Measurements from ENCODE around the gene ZC3H14. TPM values are rescaled to one million over a fixed set of nuclear protein-coding genes. Genes with fewer than 3 reads are reported as not detected.

The ZC3H14 gene
- total RNA-seq, 5 donors from 2014 or later (not counting 1 experiment from before 2014, with no cell fraction given) = 32.2 to 50.6 (median 40.1) TPM

- no peak for DNase-seq
- Histone ChIP-seq H3K36me3 (ENCODE audit: control insufficient read depth in 2 of 2, extremely low read depth in 1 of 2, insufficient read depth in 1 of 2, low read length in 1 of 2) (no peaks in the 10 kb centered on the region), H3K27me3 (replicated peaks in 1 of 2; ENCODE audit: control insufficient read depth in 2 of 2, extremely low read depth in 1 of 2, insufficient read depth in 2 of 2, low read length in 1 of 2) (peaks cover 0 to 3% of the 10 kb centered on the region in 2 experiments), H3K4me3 (ENCODE audit: control insufficient read depth in 1 of 2, extremely low read depth in 1 of 2, low read length in 1 of 2) (no peak overlapping the region), H3K9me3 (no peaks in the 10 kb centered on the region), H3K27ac (ENCODE audit: low read length) (no peak overlapping the region), H3K4me1 (ENCODE audit: control insufficient read depth in 1 of 2, extremely low read depth in 1 of 2, insufficient read depth in 2 of 2, low read length in 2 of 2) (no peaks in the 10 kb centered on the region)
- CTCF ChIA-PET = no interaction called here
- no peak for ATAC-seq (replicated peaks in 1 of 4)
- POLR2A ChIA-PET = no interaction called here
- Mint-ChIP-seq H3K36me3 (no peaks in the 10 kb centered on the region), H3K4me1 (no peaks in the 10 kb centered on the region), H3K27ac (no peak overlapping the region), H3K9me3 (no peaks in the 10 kb centered on the region), H3K27me3 (peaks cover 7 to 10% of the 10 kb centered on the region in 2 donors), H3K4me3 (no peak overlapping the region)
- no CpG with 5 or more reads among the region's 1 CpG for WGBS (ENCODE audit: insufficient coverage)
Observed at GRCh38 chr14:88541324-88541723, 21.5 kb upstream of the ZC3H14 start.

- peaks cover 0 to 3% of the 10 kb centered on the region in 2 experiments for H3K27me3 ChIP-seq (replicated peaks in 1 of 2; ENCODE audit: control insufficient read depth in 2 of 2, extremely low read depth in 1 of 2, insufficient read depth in 2 of 2, low read length in 1 of 2)
- no peak for DNase-seq
- no peak overlapping the region for H3K27ac Mint-ChIP-seq
- H3K9me3 ChIP-seq = no peaks in the 10 kb centered on the region
- WGBS (ENCODE audit: insufficient coverage) = 90% methylated on average over 2 of the region's 6 CpGs
- H3K27ac ChIP-seq (ENCODE audit: low read length) = no peak overlapping the region
- no peaks in the 10 kb centered on the region for H3K36me3 ChIP-seq (ENCODE audit: control insufficient read depth in 2 of 2, extremely low read depth in 1 of 2, insufficient read depth in 1 of 2, low read length in 1 of 2)
- no peaks in the 10 kb centered on the region for H3K4me1 ChIP-seq (ENCODE audit: control insufficient read depth in 1 of 2, extremely low read depth in 1 of 2, insufficient read depth in 2 of 2, low read length in 2 of 2)
- no peak overlapping the region for H3K4me3 Mint-ChIP-seq
- ATAC-seq (replicated peaks in 1 of 4) = no peak
- H3K27me3 Mint-ChIP-seq = peaks cover 7 to 10% of the 10 kb centered on the region in 2 donors
- no peaks in the 10 kb centered on the region for H3K4me1 Mint-ChIP-seq
- no peaks in the 10 kb centered on the region for H3K9me3 Mint-ChIP-seq
- CTCF ChIA-PET = no interaction called here
- H3K36me3 Mint-ChIP-seq = no peaks in the 10 kb centered on the region
- H3K4me3 ChIP-seq (ENCODE audit: control insufficient read depth in 1 of 2, extremely low read depth in 1 of 2, low read length in 1 of 2) = no peak overlapping the region
- POLR2A ChIA-PET = no interaction called here
Observed at GRCh38 chr14:88542857-88543795, 19.7 kb upstream of the ZC3H14 start.

GRCh38 chr14:88545256-88545655 lies 17.6 kb upstream of the ZC3H14 start:
- H3K27me3 Mint-ChIP-seq = peaks cover 5 to 6% of the 10 kb centered on the region in 2 donors
- Histone ChIP-seq H3K4me1 (ENCODE audit: control insufficient read depth in 1 of 2, extremely low read depth in 1 of 2, insufficient read depth in 2 of 2, low read length in 2 of 2) (no peaks in the 10 kb centered on the region), H3K4me3 (ENCODE audit: control insufficient read depth in 1 of 2, extremely low read depth in 1 of 2, low read length in 1 of 2) (no peak overlapping the region), H3K9me3 (no peaks in the 10 kb centered on the region), H3K36me3 (ENCODE audit: control insufficient read depth in 2 of 2, extremely low read depth in 1 of 2, insufficient read depth in 1 of 2, low read length in 1 of 2) (no peaks in the 10 kb centered on the region), H3K27me3 (replicated peaks in 1 of 2; ENCODE audit: control insufficient read depth in 2 of 2, extremely low read depth in 1 of 2, insufficient read depth in 2 of 2, low read length in 1 of 2) (peaks cover 0 to 6% of the 10 kb centered on the region in 2 experiments), H3K27ac (ENCODE audit: low read length) (no peak overlapping the region)
- ATAC-seq (replicated peaks in 1 of 4) = no peak
- H3K4me1 Mint-ChIP-seq = no peaks in the 10 kb centered on the region
- no peaks in the 10 kb centered on the region for H3K36me3 Mint-ChIP-seq
- ChIA-PET CTCF (no interaction called here), POLR2A (no interaction called here)
- H3K27ac Mint-ChIP-seq = no peak overlapping the region
- 89% methylated on average over 2 of the region's 3 CpGs for WGBS (ENCODE audit: insufficient coverage)
- DNase-seq = no peak
- H3K9me3 Mint-ChIP-seq = no peaks in the 10 kb centered on the region
- no peak overlapping the region for H3K4me3 Mint-ChIP-seq

GRCh38 chr14:88546621-88547385 lies 16.0 kb upstream of the ZC3H14 start:
- DNase-seq = no peak
- POLR2A ChIA-PET = no interaction called here
- Mint-ChIP-seq H3K27ac (no peak overlapping the region), H3K36me3 (no peaks in the 10 kb centered on the region), H3K4me1 (peaks cover 0 to 1% (median 1%) of the 10 kb centered on the region in 3 donors), H3K27me3 (peaks cover 13 to 21% of the 10 kb centered on the region in 2 donors), H3K9me3 (no peaks in the 10 kb centered on the region), H3K4me3 (no peak overlapping the region)
- Histone ChIP-seq H3K27me3 (replicated peaks in 1 of 2; ENCODE audit: control insufficient read depth in 2 of 2, extremely low read depth in 1 of 2, insufficient read depth in 2 of 2, low read length in 1 of 2) (peaks cover 0 to 15% of the 10 kb centered on the region in 2 experiments), H3K9me3 (no peaks in the 10 kb centered on the region), H3K36me3 (ENCODE audit: control insufficient read depth in 2 of 2, extremely low read depth in 1 of 2, insufficient read depth in 1 of 2, low read length in 1 of 2) (no peaks in the 10 kb centered on the region), H3K4me1 (ENCODE audit: control insufficient read depth in 1 of 2, extremely low read depth in 1 of 2, insufficient read depth in 2 of 2, low read length in 2 of 2) (peaks cover 0 to 7% of the 10 kb centered on the region in 2 experiments), H3K27ac (ENCODE audit: low read length) (no peak overlapping the region), H3K4me3 (ENCODE audit: control insufficient read depth in 1 of 2, extremely low read depth in 1 of 2, low read length in 1 of 2) (no peak overlapping the region)
- WGBS (ENCODE audit: insufficient coverage) = no CpG with 5 or more reads among the region's 4 CpGs
- no peak for ATAC-seq (replicated peaks in 1 of 4)
- CTCF ChIA-PET = no interaction called here

- Mint-ChIP-seq H3K9me3 (no peaks in the 10 kb centered on the region), H3K4me3 (no peak overlapping the region), H3K27me3 (peaks cover 17 to 26% of the 10 kb centered on the region in 2 donors), H3K36me3 (no peaks in the 10 kb centered on the region), H3K4me1 (peaks cover 0 to 4% (median 3%) of the 10 kb centered on the region in 3 donors), H3K27ac (no peak overlapping the region)
- H3K9me3 ChIP-seq = no peaks in the 10 kb centered on the region
- ATAC-seq (replicated peaks in 1 of 4) = no peak
- no peak overlapping the region for H3K4me3 ChIP-seq (ENCODE audit: control insufficient read depth in 1 of 2, extremely low read depth in 1 of 2, low read length in 1 of 2)
- DNase-seq = no peak
- H3K27me3 ChIP-seq (replicated peaks in 1 of 2; ENCODE audit: control insufficient read depth in 2 of 2, extremely low read depth in 1 of 2, insufficient read depth in 2 of 2, low read length in 1 of 2) = peaks cover 4 to 19% of the 10 kb centered on the region in 2 experiments
- CTCF ChIA-PET = no interaction called here
- POLR2A ChIA-PET = no interaction called here
- no peak overlapping the region for H3K27ac ChIP-seq (ENCODE audit: low read length)
- H3K36me3 ChIP-seq (ENCODE audit: control insufficient read depth in 2 of 2, extremely low read depth in 1 of 2, insufficient read depth in 1 of 2, low read length in 1 of 2) = no peaks in the 10 kb centered on the region
- 75% methylated on average over 2 of the region's 3 CpGs for WGBS (ENCODE audit: insufficient coverage)
- H3K4me1 ChIP-seq (ENCODE audit: control insufficient read depth in 1 of 2, extremely low read depth in 1 of 2, insufficient read depth in 2 of 2, low read length in 2 of 2) = peaks cover 0 to 11% of the 10 kb centered on the region in 2 experiments
Observed at GRCh38 chr14:88547386-88547780, 15.5 kb upstream of the ZC3H14 start.

- Histone ChIP-seq H3K27ac (ENCODE audit: low read length) (no peak overlapping the region), H3K27me3 (replicated peaks in 1 of 2; ENCODE audit: control insufficient read depth in 2 of 2, extremely low read depth in 1 of 2, insufficient read depth in 2 of 2, low read length in 1 of 2) (peaks cover 4 to 26% of the 10 kb centered on the region in 2 experiments), H3K9me3 (no peaks in the 10 kb centered on the region), H3K4me3 (ENCODE audit: control insufficient read depth in 1 of 2, extremely low read depth in 1 of 2, low read length in 1 of 2) (no peak overlapping the region), H3K36me3 (ENCODE audit: control insufficient read depth in 2 of 2, extremely low read depth in 1 of 2, insufficient read depth in 1 of 2, low read length in 1 of 2) (no peaks in the 10 kb centered on the region), H3K4me1 (ENCODE audit: control insufficient read depth in 1 of 2, extremely low read depth in 1 of 2, insufficient read depth in 2 of 2, low read length in 2 of 2) (peaks cover 5 to 17% of the 10 kb centered on the region in 2 experiments)
- Mint-ChIP-seq H3K27me3 (peaks cover 33 to 44% of the 10 kb centered on the region in 2 donors), H3K36me3 (no peaks in the 10 kb centered on the region), H3K9me3 (no peaks in the 10 kb centered on the region), H3K4me3 (no peak overlapping the region), H3K4me1 (peaks cover 10 to 14% (median 12%) of the 10 kb centered on the region in 3 donors), H3K27ac (no peak overlapping the region)
- POLR2A ChIA-PET = no interaction called here
- ATAC-seq (replicated peaks in 1 of 4) (no peak), DNase-seq (no peak)
- 91% methylated on average over 13 of the region's 15 CpGs for WGBS (ENCODE audit: insufficient coverage)
- CTCF ChIA-PET = no interaction called here
Observed at GRCh38 chr14:88550078-88550477, 12.8 kb upstream of the ZC3H14 start.

Data from T-cell (primary cell).